ENCODE results near the gene TEKT4. TPM values are rescaled to one million over a fixed set of nuclear protein-coding genes. Genes with fewer than 3 reads are reported as not detected.
"Not testable (repeated sequence)": the region's sequence is repeated elsewhere in the genome, so short reads cannot be mapped to it uniquely, and the experiment has no call there.

TEKT4 gene
- total and polyA plus RNA-seq, 8 donors = not detected

DNA sequence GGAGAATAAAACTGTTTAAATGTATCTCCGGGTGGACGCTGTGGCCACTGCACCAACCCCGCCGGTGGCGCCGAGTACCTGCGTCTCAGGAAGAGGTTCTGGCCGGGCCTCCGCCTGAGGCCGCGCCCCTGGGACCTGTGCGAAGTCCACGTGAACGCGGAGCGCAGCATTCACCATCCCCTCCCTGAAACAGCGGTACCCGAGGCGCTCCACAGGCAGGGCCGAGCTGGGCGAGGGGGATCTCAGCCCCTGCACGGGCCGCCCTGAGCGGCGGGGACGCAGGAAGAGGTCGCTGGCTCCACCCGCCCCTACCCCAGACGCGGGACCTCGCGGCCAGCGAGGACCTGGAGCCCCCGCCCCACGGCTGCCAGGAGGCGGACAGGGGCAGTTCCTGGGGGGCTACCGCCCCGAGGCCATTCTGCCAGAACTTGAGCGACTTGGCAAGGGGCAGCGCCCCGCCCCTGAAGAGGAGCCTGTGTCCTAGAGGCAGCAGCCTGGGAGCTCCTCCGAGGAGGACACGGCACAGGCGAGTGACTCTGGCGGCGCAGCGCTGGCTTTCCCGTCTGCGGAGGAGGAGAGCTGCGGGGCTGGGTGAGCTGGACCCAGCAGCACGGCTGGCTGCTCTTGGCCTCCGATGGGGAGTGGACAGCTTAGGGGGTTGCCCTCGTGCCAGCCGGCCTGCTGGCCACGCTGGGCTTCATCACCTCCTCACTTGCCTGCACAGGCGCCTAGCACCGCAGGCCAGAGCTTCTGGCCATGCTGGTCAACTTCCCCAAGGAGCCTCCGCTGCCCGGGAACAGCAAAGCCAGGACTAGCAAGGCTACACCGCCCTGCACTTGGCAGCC lies 9.7 kb upstream of the TEKT4 start:
- H3K27me3 ChIP-seq = peaks cover 0 to 79% (median 47%) of the 10 kb centered on the region in 3 donors
- peaks cover 4 to 24% (median 15%) of the 10 kb centered on the region in 4 donors for H3K4me1 ChIP-seq
- H3K36me3 ChIP-seq = no peaks in the 10 kb centered on the region
- DNase-seq = no peak
- H3K9me3 ChIP-seq = no peaks in the 10 kb centered on the region
- WGBS, 5 donors = 4 to 13% (median 7%) methylated on average over 19 to 60 of the region's 60 CpGs
- TF ChIP-seq CTCF (IDR thresholded peaks at IDR 0.05) = no peak
- TF ChIP-seq POLR2A (IDR thresholded peaks at IDR 0.05) = no peak
- TF ChIP-seq POLR2AphosphoS5 (IDR thresholded peaks at IDR 0.05) = no peak
- TF ChIP-seq EP300 (IDR thresholded peaks at IDR 0.05) = no peak
- intact Hi-C loops (cut with DNase I; ENCODE audit: low total_unique reads) = no loop called here
- no peak overlapping the region for H3K4me3 ChIP-seq
- H3K27ac ChIP-seq = no peak overlapping the region

- DNase-seq; intact Hi-C loops (cut with DNase I; ENCODE audit: low total_unique reads); H3K27ac ChIP-seq; H3K36me3 ChIP-seq; H3K4me3 ChIP-seq; H3K9me3 ChIP-seq: not testable (repeated sequence)
- WGBS, 5 donors = 82 to 90% (median 85%) methylated on average over 17 of the region's 17 CpGs
- peaks cover 0 to 11% (median 3%) of the 10 kb centered on the region in 4 donors for H3K4me1 ChIP-seq
- H3K27me3 ChIP-seq = peaks cover 0 to 71% (median 33%) of the 10 kb centered on the region in 3 donors
Measured at GRCh38 chr2:94862903-94863302, 8.3 kb upstream of the TEKT4 start.

- TF ChIP-seq CTCF (IDR thresholded peaks at IDR 0.05) (no peak), POLR2A (IDR thresholded peaks at IDR 0.05) (no peak), POLR2AphosphoS5 (IDR thresholded peaks at IDR 0.05) (no peak), EP300 (IDR thresholded peaks at IDR 0.05) (no peak)
- intact Hi-C loops (cut with DNase I; ENCODE audit: low total_unique reads) = no loop called here
- H3K4me3 ChIP-seq = no peak overlapping the region
- no peaks in the 10 kb centered on the region for H3K36me3 ChIP-seq
- H3K4me1 ChIP-seq = peaks cover 0 to 9% (median 2%) of the 10 kb centered on the region in 4 donors
- no peak overlapping the region for H3K27ac ChIP-seq
- H3K9me3 ChIP-seq = no peaks in the 10 kb centered on the region
- no peak for DNase-seq
- peaks cover 0 to 65% (median 18%) of the 10 kb centered on the region in 3 donors for H3K27me3 ChIP-seq
- 84 to 95% (median 93%) methylated on average over 4 of the region's 4 CpGs for WGBS, 5 donors
Measured at GRCh38 chr2:94869131-94869530, 2.1 kb upstream of the TEKT4 start.

- no peak overlapping the region for H3K4me3 ChIP-seq
- intact Hi-C loops (cut with DNase I; ENCODE audit: low total_unique reads) = no loop called here
- peaks cover 0 to 70% (median 18%) of the 10 kb centered on the region in 3 donors for H3K27me3 ChIP-seq
- TF ChIP-seq POLR2AphosphoS5 (IDR thresholded peaks at IDR 0.05) (no peak), CTCF (IDR thresholded peaks at IDR 0.05) (no peak), EP300 (IDR thresholded peaks at IDR 0.05) (no peak), POLR2A (IDR thresholded peaks at IDR 0.05) (no peak)
- H3K4me1 ChIP-seq = peaks cover 0 to 12% (median 4%) of the 10 kb centered on the region in 4 donors
- no peak overlapping the region for H3K27ac ChIP-seq
- WGBS, 5 donors = 72 to 82% (median 79%) methylated on average over 14 to 22 of the region's 22 CpGs
- DNase-seq = no peak
- no peaks in the 10 kb centered on the region for H3K36me3 ChIP-seq
- H3K9me3 ChIP-seq = no peaks in the 10 kb centered on the region
Measured at GRCh38 chr2:94869552-94870439, 1.4 kb upstream of the TEKT4 start.

Data from stomach (tissue), 9 donors.